CD4-positive, alpha-beta memory T cell (primary cell): ENCODE measurements around the gene OR2F2. TPM values are rescaled to one million over a fixed set of nuclear protein-coding genes. Genes with fewer than 3 reads are reported as not detected.

Experiments
- CTCF ChIA-PET: fragments of 350-600 bp; sonication (Branson Sonifier 250); formaldehyde crosslinking; loops from one replicate; lab custom pipeline; 2021; ENCODE audit warnings: inconsistent platforms; ENCODE audit not compliant: partially characterized antibody; lab: Charles Lee
- POLR2A ChIA-PET: fragments of 350-600 bp; sonication (Branson Sonifier 250); formaldehyde crosslinking; loops from one replicate; lab custom pipeline; 2021; ENCODE audit not compliant: partially characterized antibody; lab: Charles Lee
- DNase-seq, 5 donors: peaks; one replicate each; pipeline versions ENCODE4 v3.0.0 to v3.0.0-alpha.2; 2020 to 2022; ENCODE audit warnings: mixed read lengths in 1 of 5
- H3K27ac ChIP-seq: one replicate; pipeline ENCODE4 v1.7.0; 2013; ENCODE audit warnings: low read depth, low read length
- H3K27me3 ChIP-seq: 2 replicates; pipeline ENCODE4 v1.7.0; 2013; ENCODE audit warnings: mild to moderate bottlenecking, low read length, moderate library complexity; ENCODE audit not compliant: insufficient read depth
- H3K36me3 ChIP-seq: 2 replicates; pipeline ENCODE4 v1.7.0; 2013; ENCODE audit warnings: mild to moderate bottlenecking, low read length, moderate library complexity; ENCODE audit not compliant: insufficient read depth
- H3K4me1 ChIP-seq: 2 replicates; pipeline ENCODE4 v1.7.0; 2013; ENCODE audit warnings: mild to moderate bottlenecking, low read length, moderate library complexity; ENCODE audit not compliant: insufficient read depth
- H3K4me3 ChIP-seq, 2 donors: one replicate each; pipeline ENCODE4 v1.7.0; 2013; ENCODE audit warnings: low read length in 2 of 2, mild to moderate bottlenecking in 1 of 2
- H3K9me3 ChIP-seq, 2 donors: one replicate each; pipeline ENCODE4 v1.7.0; 2013; ENCODE audit warnings: low read length in 2 of 2, control low read depth in 1 of 2; ENCODE audit not compliant: control insufficient read depth in 1 of 2
- H3K27ac Mint-ChIP-seq, 7 donors: one replicate each; pipeline ENCODE4 v1.8.0; 2020 to 2021; ENCODE audit warnings: mixed read lengths in 7 of 7, mild to moderate bottlenecking in 6 of 7, inconsistent platforms in 3 of 7, moderate library complexity in 3 of 7
- H3K27me3 Mint-ChIP-seq, 2 donors: one replicate each; pipeline ENCODE4 v1.8.0; 2020 to 2021; ENCODE audit warnings: mixed read lengths in 2 of 2
- H3K36me3 Mint-ChIP-seq, 2 donors: one replicate each; pipeline ENCODE4 v1.8.0; 2020 to 2021; ENCODE audit warnings: mixed read lengths in 2 of 2, inconsistent platforms in 1 of 2, mild to moderate bottlenecking in 1 of 2
- H3K4me1 Mint-ChIP-seq, 4 donors: one replicate each; pipeline ENCODE4 v1.8.0; 2020 to 2021; ENCODE audit warnings: mixed read lengths in 4 of 4, mild to moderate bottlenecking in 1 of 4
- H3K4me3 Mint-ChIP-seq, 8 donors: one replicate each; pipeline ENCODE4 v1.8.0; 2020 to 2021; ENCODE audit warnings: mixed read lengths in 8 of 8, mild to moderate bottlenecking in 7 of 8, moderate library complexity in 6 of 8, inconsistent platforms in 3 of 8
- H3K9me3 Mint-ChIP-seq, 8 donors: one replicate each; pipeline ENCODE4 v1.8.0; 2020 to 2021; ENCODE audit warnings: mixed read lengths in 8 of 8, mild to moderate bottlenecking in 5 of 8, inconsistent platforms in 3 of 8, moderate library complexity in 1 of 8
- intact Hi-C: fragments of 100-400 bp; cut with micrococcal nuclease; formaldehyde crosslinking; loops from one replicate; pipeline ENCODE4 v1.15.1; 2023
- polyA plus RNA-seq, 2 donors: library from polyadenylated mRNA; unstranded; fragments of 300-500 nt; fragmentation: Illumina TruSeq; gene quantifications; one replicate each; pipeline ENCODE4 v1.2.3, GENCODE V29; 2021
- total RNA-seq, 2 experiments: library from RNA; stranded (reverse); gene quantifications; one replicate each; pipeline ENCODE4 v1.2.3, GENCODE V29; 2021

Gene OR2F2
- total and polyA plus RNA-seq, 4 experiments from 2014 or later = not detected

DNA sequence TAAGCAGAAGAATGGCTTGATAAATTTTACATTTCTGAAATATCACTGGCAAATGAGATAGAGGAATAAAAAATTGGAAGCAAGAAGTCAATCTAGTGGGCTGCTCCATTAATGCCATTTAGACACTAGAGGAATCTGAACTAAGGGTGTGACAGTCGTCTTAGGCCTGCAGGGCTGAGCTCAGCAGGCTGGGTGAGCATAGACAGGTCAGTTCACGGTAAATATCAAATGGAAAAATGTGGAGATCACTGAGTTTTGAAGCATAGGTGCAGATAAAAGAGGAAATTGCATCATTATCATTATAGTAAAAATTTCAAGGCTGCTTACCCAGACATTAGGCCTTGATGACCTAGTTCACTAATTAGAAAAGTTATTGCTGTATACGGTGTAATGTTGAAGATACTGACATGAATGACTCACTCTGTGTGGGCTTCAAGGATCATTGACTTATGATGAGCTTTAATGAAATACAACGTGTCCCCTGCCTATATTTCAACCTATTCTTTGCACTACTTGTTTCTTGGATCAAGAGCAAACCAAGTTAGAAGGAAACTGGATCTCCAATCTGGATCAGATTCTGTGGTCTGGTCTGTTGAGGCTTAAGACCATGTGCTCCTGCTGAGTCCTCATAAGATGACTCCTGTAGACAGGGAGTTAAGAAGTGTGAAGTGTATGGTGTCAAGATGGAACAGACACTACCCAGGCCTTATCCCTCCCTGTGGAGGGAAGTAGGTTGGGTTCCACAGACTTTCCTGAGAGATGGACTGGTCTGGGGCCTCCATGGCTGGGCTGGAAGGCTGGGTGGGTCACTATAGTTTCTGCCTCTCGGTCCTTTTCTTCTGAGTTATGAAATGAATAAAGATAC lies 3.6 kb downstream of the OR2F2 start:
- no peak overlapping the region for H3K4me3 Mint-ChIP-seq
- H3K9me3 Mint-ChIP-seq = peaks cover 0 to 9% (median 2%) of the 10 kb centered on the region in 8 donors
- intact Hi-C loops = no loop called here
- no peaks in the 10 kb centered on the region for H3K4me1 Mint-ChIP-seq
- H3K36me3 Mint-ChIP-seq = no peaks in the 10 kb centered on the region
- no peaks in the 10 kb centered on the region for H3K27me3 ChIP-seq
- POLR2A ChIA-PET = no interaction called here
- H3K27ac Mint-ChIP-seq = no peak overlapping the region
- CTCF ChIA-PET = no interaction called here
- no peak overlapping the region for H3K4me3 ChIP-seq
- peaks cover 4 to 24% of the 10 kb centered on the region in 2 donors for H3K27me3 Mint-ChIP-seq
- no peaks in the 10 kb centered on the region for H3K36me3 ChIP-seq
- H3K9me3 ChIP-seq = no peaks in the 10 kb centered on the region
- H3K27ac ChIP-seq = no peak overlapping the region
- no peaks in the 10 kb centered on the region for H3K4me1 ChIP-seq
- no peak for DNase-seq

DNA sequence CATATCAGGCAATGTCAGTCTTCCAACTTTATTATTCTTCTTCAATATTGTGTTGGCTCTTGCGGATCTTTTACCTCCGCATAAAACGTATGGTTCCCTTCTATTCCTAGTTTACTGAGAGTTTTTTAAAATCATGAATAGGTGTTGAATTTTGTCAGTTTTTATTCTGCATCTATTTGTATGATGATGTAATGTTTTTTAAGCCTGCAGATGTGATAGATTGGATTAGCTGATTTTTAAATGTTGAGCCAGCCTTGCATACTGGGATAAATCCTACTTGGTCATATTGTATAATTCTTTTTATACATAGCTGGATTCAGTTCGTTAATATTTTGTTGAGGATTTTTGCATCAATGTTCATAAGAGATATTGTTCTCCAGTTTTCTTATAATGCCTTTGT lies 10.4 kb downstream of the OR2F2 start:
- no peak for DNase-seq
- intact Hi-C loops = no loop called here
- no peaks in the 10 kb centered on the region for H3K4me1 Mint-ChIP-seq
- H3K4me3 ChIP-seq = no peak overlapping the region
- H3K36me3 ChIP-seq = no peaks in the 10 kb centered on the region
- H3K27me3 Mint-ChIP-seq = peaks cover 19 to 22% of the 10 kb centered on the region in 2 donors
- no peak overlapping the region for H3K4me3 Mint-ChIP-seq
- peaks cover 0 to 1% (median 0%) of the 10 kb centered on the region in 8 donors for H3K9me3 Mint-ChIP-seq
- no peaks in the 10 kb centered on the region for H3K4me1 ChIP-seq
- ChIA-PET POLR2A (no interaction called here), CTCF (no interaction called here)
- no peaks in the 10 kb centered on the region for H3K9me3 ChIP-seq
- H3K27ac ChIP-seq = no peak overlapping the region
- no peaks in the 10 kb centered on the region for H3K36me3 Mint-ChIP-seq
- H3K27ac Mint-ChIP-seq = no peak overlapping the region
- H3K27me3 ChIP-seq = no peaks in the 10 kb centered on the region

DNA sequence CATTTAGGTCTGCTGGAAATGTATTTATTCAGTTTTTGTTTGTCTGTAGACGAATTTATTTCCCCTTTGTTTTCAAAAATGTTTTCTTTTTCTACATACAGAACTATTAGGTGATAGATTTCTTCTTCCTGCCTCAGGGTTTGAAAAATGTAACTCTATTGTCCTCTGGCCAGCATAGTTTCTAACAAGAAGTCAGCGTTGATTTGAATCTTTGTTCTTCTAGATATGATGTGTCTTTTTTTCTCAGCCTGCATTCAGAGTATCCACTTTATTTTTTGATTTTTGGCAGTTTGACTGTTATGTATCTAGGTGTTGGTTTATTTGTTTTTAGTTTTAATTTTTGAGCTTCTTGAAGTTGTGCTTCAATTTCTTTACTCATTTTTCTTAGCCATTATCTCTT lies 12.1 kb downstream of the OR2F2 start:
- Histone ChIP-seq H3K27me3 (no peaks in the 10 kb centered on the region), H3K36me3 (no peaks in the 10 kb centered on the region), H3K9me3 (no peaks in the 10 kb centered on the region), H3K4me1 (no peaks in the 10 kb centered on the region), H3K4me3 (no peak overlapping the region), H3K27ac (no peak overlapping the region)
- CTCF ChIA-PET = no interaction called here
- intact Hi-C loops = no loop called here
- POLR2A ChIA-PET = no interaction called here
- peaks cover 19 to 22% of the 10 kb centered on the region in 2 donors for H3K27me3 Mint-ChIP-seq
- DNase-seq = no peak
- no peaks in the 10 kb centered on the region for H3K4me1 Mint-ChIP-seq
- H3K4me3 Mint-ChIP-seq = no peak overlapping the region
- peaks cover 0 to 1% (median 0%) of the 10 kb centered on the region in 8 donors for H3K9me3 Mint-ChIP-seq
- no peaks in the 10 kb centered on the region for H3K36me3 Mint-ChIP-seq
- no peak overlapping the region for H3K27ac Mint-ChIP-seq

DNA sequence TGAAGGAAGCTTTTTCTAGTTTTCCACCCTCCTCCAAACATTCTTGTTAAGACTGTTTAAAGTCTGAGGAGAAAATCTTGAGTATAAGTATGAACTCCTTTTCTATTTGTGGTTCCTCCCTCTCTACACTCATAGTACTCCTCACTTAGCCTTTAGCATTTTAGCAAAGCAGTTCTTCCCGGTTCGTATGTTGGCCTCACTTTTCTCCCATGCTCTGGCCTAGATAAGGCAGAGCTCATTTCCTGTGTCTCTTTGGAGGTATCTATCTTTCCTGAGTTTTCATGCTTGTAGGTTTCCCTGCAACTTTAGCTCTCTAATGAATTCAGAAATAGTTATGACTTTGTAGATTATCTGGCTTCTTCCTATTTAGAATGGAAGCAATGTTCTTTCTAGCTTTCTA lies 13.7 kb downstream of the OR2F2 start:
- H3K4me3 ChIP-seq = no peak overlapping the region
- H3K36me3 ChIP-seq = no peaks in the 10 kb centered on the region
- ChIA-PET CTCF (no interaction called here), POLR2A (no interaction called here)
- no peaks in the 10 kb centered on the region for H3K4me1 Mint-ChIP-seq
- H3K27me3 ChIP-seq = no peaks in the 10 kb centered on the region
- H3K36me3 Mint-ChIP-seq = no peaks in the 10 kb centered on the region
- intact Hi-C loops = no loop called here
- no peak for DNase-seq
- H3K27me3 Mint-ChIP-seq = peaks cover 23 to 27% of the 10 kb centered on the region in 2 donors
- H3K9me3 Mint-ChIP-seq = peaks cover 0 to 3% (median 0%) of the 10 kb centered on the region in 8 donors
- no peaks in the 10 kb centered on the region for H3K4me1 ChIP-seq
- H3K9me3 ChIP-seq = no peaks in the 10 kb centered on the region
- no peak overlapping the region for H3K4me3 Mint-ChIP-seq
- H3K27ac Mint-ChIP-seq = no peak overlapping the region
- no peak overlapping the region for H3K27ac ChIP-seq

DNA sequence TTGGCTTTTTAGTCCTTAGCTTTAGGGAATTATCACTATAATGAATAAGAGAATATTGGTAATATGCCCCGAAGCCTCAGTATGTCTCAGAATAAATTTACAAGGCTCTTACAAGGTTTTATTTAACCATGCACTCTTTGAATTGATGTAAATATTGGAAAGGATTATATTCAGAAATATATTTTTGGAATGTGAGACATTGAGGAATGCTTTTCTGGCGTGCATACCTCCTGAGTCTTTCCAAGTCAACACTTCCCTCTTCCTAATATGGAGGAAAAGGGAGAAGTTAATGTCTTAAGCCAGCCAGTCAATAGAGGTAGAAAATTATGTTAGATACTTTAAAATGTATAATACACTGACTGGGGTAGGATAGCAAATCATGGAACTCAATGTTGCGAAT lies 18.4 kb downstream of the OR2F2 start:
- ChIA-PET POLR2A (no interaction called here), CTCF (no interaction called here)
- Histone ChIP-seq H3K9me3 (no peaks in the 10 kb centered on the region), H3K27me3 (no peaks in the 10 kb centered on the region), H3K36me3 (no peaks in the 10 kb centered on the region), H3K27ac (no peak overlapping the region), H3K4me1 (no peaks in the 10 kb centered on the region), H3K4me3 (no peak overlapping the region)
- no peak overlapping the region for H3K27ac Mint-ChIP-seq
- peaks cover 0 to 3% (median 0%) of the 10 kb centered on the region in 8 donors for H3K9me3 Mint-ChIP-seq
- H3K4me3 Mint-ChIP-seq = no peak overlapping the region
- H3K36me3 Mint-ChIP-seq = no peaks in the 10 kb centered on the region
- H3K4me1 Mint-ChIP-seq = no peaks in the 10 kb centered on the region
- no peak for DNase-seq
- H3K27me3 Mint-ChIP-seq = peaks cover 18 to 28% of the 10 kb centered on the region in 2 donors
- intact Hi-C loops = no loop called here

DNA sequence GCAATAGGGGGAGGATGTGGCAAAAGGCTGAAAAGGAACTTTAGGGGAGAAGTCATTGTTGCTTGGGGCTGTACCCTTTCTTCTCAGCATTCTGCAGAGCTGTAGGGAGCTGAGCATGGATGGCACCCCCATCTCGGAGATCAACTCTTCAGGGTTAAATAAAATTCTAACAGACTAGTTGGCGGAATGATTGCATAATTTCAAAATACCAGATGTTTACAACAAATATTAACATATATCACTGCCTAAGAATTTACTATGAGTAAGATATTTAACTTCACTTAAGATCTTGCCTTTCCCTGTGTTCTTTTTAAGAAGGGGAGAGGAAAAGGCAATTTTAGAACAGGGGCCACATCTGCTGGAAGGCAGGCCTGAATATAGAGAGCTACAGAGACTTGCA lies 19.1 kb downstream of the OR2F2 start:
- H3K27ac Mint-ChIP-seq = no peak overlapping the region
- H3K9me3 Mint-ChIP-seq = peaks cover 0 to 3% (median 0%) of the 10 kb centered on the region in 8 donors
- H3K4me1 Mint-ChIP-seq = no peaks in the 10 kb centered on the region
- peaks cover 18 to 22% of the 10 kb centered on the region in 2 donors for H3K27me3 Mint-ChIP-seq
- no peak overlapping the region for H3K4me3 ChIP-seq
- ChIA-PET POLR2A (no interaction called here), CTCF (no interaction called here)
- H3K9me3 ChIP-seq = no peaks in the 10 kb centered on the region
- no peaks in the 10 kb centered on the region for H3K4me1 ChIP-seq
- H3K36me3 ChIP-seq = no peaks in the 10 kb centered on the region
- H3K27ac ChIP-seq = no peak overlapping the region
- DNase-seq = no peak
- intact Hi-C loops = no loop called here
- no peaks in the 10 kb centered on the region for H3K27me3 ChIP-seq
- H3K4me3 Mint-ChIP-seq = no peak overlapping the region
- no peaks in the 10 kb centered on the region for H3K36me3 Mint-ChIP-seq

DNA sequence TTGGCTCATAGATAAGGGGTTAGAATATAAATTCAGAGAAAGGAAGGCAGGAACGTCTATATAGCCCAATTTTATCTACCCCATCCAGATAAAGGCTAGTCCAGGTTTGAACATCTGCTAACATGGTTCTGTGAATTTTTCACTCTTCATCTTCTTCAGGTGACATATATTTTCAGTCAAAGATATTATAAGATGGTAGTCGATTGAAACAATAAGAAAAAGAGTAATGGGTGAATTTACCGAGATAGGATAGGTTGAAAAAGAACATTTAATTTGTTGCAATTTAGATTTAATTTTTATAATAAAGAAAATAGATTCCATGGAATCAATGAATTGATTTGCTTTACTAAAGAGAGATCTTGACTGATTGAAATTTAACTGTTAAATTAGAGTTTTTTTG lies 19.5 kb downstream of the OR2F2 start, which contains the start of gene OR2F1:
TSS of gene OR2F1 (plus strand) at position 301 of the 400 bp plus-strand sequence. CDS start 5,127 bp downstream, outside the sequence.
- H3K4me1 ChIP-seq = no peaks in the 10 kb centered on the region
- H3K4me3 ChIP-seq = no peak within 1 kb of the TSS
- ChIA-PET POLR2A (no interaction called here), CTCF (no interaction called here)
- peaks cover 0 to 3% (median 0%) of the 10 kb centered on the region in 8 donors for H3K9me3 Mint-ChIP-seq
- no peaks in the 10 kb centered on the region for H3K4me1 Mint-ChIP-seq
- no peaks in the 10 kb centered on the region for H3K9me3 ChIP-seq
- peaks cover 16 to 19% of the 10 kb centered on the region in 2 donors for H3K27me3 Mint-ChIP-seq
- no peaks in the 10 kb centered on the region for H3K36me3 Mint-ChIP-seq
- H3K27me3 ChIP-seq = no peaks in the 10 kb centered on the region
- intact Hi-C loops = no loop called here
- no peak for DNase-seq
- no peaks in the 10 kb centered on the region for H3K36me3 ChIP-seq
- no peak within 1 kb of the TSS for H3K27ac Mint-ChIP-seq
- no peak within 1 kb of the TSS for H3K4me3 Mint-ChIP-seq
- no peak within 1 kb of the TSS for H3K27ac ChIP-seq
